GM11168 (cell line): ENCODE measurements around the gene HORMAD2.
"Not testable (repeated sequence)": the region's sequence is repeated elsewhere in the genome, so short reads cannot be mapped to it uniquely, and the experiment has no call there.

Experiments used
- in situ Hi-C: fragments of 300-500 bp; cut with MboI; formaldehyde crosslinking; loops from one replicate; pipeline ENCODE4 v1.12.0; 2022; ENCODE audit warnings: low sequenced_read_pairs; ENCODE audit not compliant: unreplicated experiment

The HORMAD2 gene

GRCh38 chr22:30186041-30186440 lies 105.8 kb downstream of the HORMAD2 start:
- in situ Hi-C loops: no loop called here

- in situ Hi-C loops: no loop called here
Observed at GRCh38 chr22:30186510-30186909, 106.2 kb downstream of the HORMAD2 start.

GRCh38 chr22:30187094-30187493 lies 106.8 kb downstream of the HORMAD2 start:
- in situ Hi-C loops: no loop called here

- in situ Hi-C loops: no loop called here
Observed at GRCh38 chr22:30187529-30188407, 107.5 kb downstream of the HORMAD2 start.

- in situ Hi-C loops: no loop called here
Observed at GRCh38 chr22:30188911-30189310, 108.6 kb downstream of the HORMAD2 start.

- in situ Hi-C loops: no loop called here
Observed at GRCh38 chr22:30190574-30190973, 110.3 kb downstream of the HORMAD2 start.

- in situ Hi-C loops: no loop called here
Observed at GRCh38 chr22:30191040-30191701, 110.9 kb downstream of the HORMAD2 start.

GRCh38 chr22:30192427-30192826 lies 112.2 kb downstream of the HORMAD2 start:
- in situ Hi-C loops: no loop called here

GRCh38 chr22:30193031-30193775 lies 112.9 kb downstream of the HORMAD2 start:
- in situ Hi-C loops: no loop called here

GRCh38 chr22:30195245-30196140 lies 115.2 kb downstream of the HORMAD2 start:
- in situ Hi-C loops: no loop called here

GRCh38 chr22:30196141-30196879 lies 116.0 kb downstream of the HORMAD2 start:
- in situ Hi-C loops: no loop called here

- in situ Hi-C loops: no loop called here
Observed at GRCh38 chr22:30196880-30197336, 116.6 kb downstream of the HORMAD2 start.

GRCh38 chr22:30197389-30197788 lies 117.1 kb downstream of the HORMAD2 start:
- in situ Hi-C loops: no loop called here

- in situ Hi-C loops: no loop called here
Observed at GRCh38 chr22:30198152-30198825, 118.0 kb downstream of the HORMAD2 start.

GRCh38 chr22:30198921-30199320 lies 118.7 kb downstream of the HORMAD2 start:
- in situ Hi-C loops: no loop called here

- in situ Hi-C loops: not testable (repeated sequence)
Observed at GRCh38 chr22:30200905-30201304, 120.6 kb downstream of the HORMAD2 start.

GRCh38 chr22:30201945-30202344 lies 121.7 kb downstream of the HORMAD2 start:
- in situ Hi-C loops: no loop called here

GRCh38 chr22:30202531-30203006 lies 122.3 kb downstream of the HORMAD2 start:
- in situ Hi-C loops: no loop called here
